H9 (cell line): ENCODE data around the gene LRP1. TPM values are rescaled to one million over a fixed set of nuclear protein-coding genes. Genes with fewer than 3 reads are reported as not detected.
A peak's percentile ranks its signal among the peaks of the same experiment; 100 is the strongest.

Experiments
- DNase-seq: peaks from one replicate; pipeline ENCODE4 v3.0.0-alpha.2; 2017
- H2AFZ ChIP-seq: one replicate; pipeline ENCODE4 v1.6.1; 2013; ENCODE audit warnings: mild to moderate bottlenecking, low read length, control low read depth, moderate library complexity
- H2AK5ac ChIP-seq: 2 replicates; pipeline ENCODE4 v1.6.1; 2013; ENCODE audit warnings: low read length, control low read depth, mixed read lengths; ENCODE audit not compliant: insufficient read length
- H2BK120ac ChIP-seq: one replicate; pipeline ENCODE4 v1.6.1; 2013; ENCODE audit warnings: low read depth, mild to moderate bottlenecking, low read length, control low read depth, inconsistent platforms; ENCODE audit not compliant: poor library complexity, severe bottlenecking
- H2BK12ac ChIP-seq: 2 replicates; pipeline ENCODE4 v1.6.1; 2013; ENCODE audit warnings: low read length, control low read depth, mixed read lengths, low read depth; ENCODE audit not compliant: insufficient read length
- H2BK15ac ChIP-seq: 2 replicates; pipeline ENCODE4 v1.6.1; 2013; ENCODE audit warnings: low read depth, low read length, control low read depth
- H2BK20ac ChIP-seq: one replicate; pipeline ENCODE4 v1.6.1; 2013; ENCODE audit warnings: low read depth, mild to moderate bottlenecking, low read length, control low read depth, inconsistent platforms; ENCODE audit not compliant: poor library complexity, severe bottlenecking
- H2BK5ac ChIP-seq: 2 replicates; pipeline ENCODE4 v1.6.1; 2013; ENCODE audit warnings: low read length, control low read depth, mixed read lengths; ENCODE audit not compliant: insufficient read length
- H3K14ac ChIP-seq: 2 replicates; pipeline ENCODE4 v1.6.1; 2013; ENCODE audit warnings: low read length, control low read depth; ENCODE audit not compliant: insufficient read depth
- H3K18ac ChIP-seq: 2 replicates; pipeline ENCODE4 v1.6.1; 2013; ENCODE audit warnings: low read depth, mild to moderate bottlenecking, mixed read lengths, low read length, control low read depth; ENCODE audit not compliant: insufficient read length
- H3K23ac ChIP-seq: 2 replicates; pipeline ENCODE4 v1.6.1; 2013; ENCODE audit warnings: low read length, control low read depth, mixed read lengths, low read depth; ENCODE audit not compliant: insufficient read length
- H3K23me2 ChIP-seq: 2 replicates; pipeline ENCODE4 v1.6.1; 2013; ENCODE audit warnings: low read depth, mild to moderate bottlenecking, mixed read lengths, low read length, control low read depth; ENCODE audit not compliant: insufficient read length, poor library complexity, severe bottlenecking
- H3K27ac ChIP-seq: 2 replicates; pipeline ENCODE4 v1.5.1; 2013; ENCODE audit warnings: low read length, control low read depth, mixed read lengths, low read depth; ENCODE audit not compliant: insufficient read length
- H3K27me3 ChIP-seq: 2 replicates; pipeline ENCODE4 v1.6.1; 2013; ENCODE audit warnings: low read length, control low read depth, inconsistent platforms; ENCODE audit not compliant: insufficient read depth
- H3K4ac ChIP-seq: 2 replicates; pipeline ENCODE4 v1.6.1; 2013; ENCODE audit warnings: low read depth, mild to moderate bottlenecking, control low read depth, inconsistent platforms, low read length, moderate library complexity
- H3K4me1 ChIP-seq: 2 replicates; pipeline ENCODE4 v1.6.1; 2013; ENCODE audit warnings: low read length, control low read depth, inconsistent platforms; ENCODE audit not compliant: insufficient read depth
- H3K4me2 ChIP-seq: 2 replicates; pipeline ENCODE4 v1.6.1; 2013; ENCODE audit warnings: low read length, control low read depth, mixed read lengths; ENCODE audit not compliant: insufficient read length, insufficient read depth
- H3K56ac ChIP-seq: 2 replicates; pipeline ENCODE4 v1.6.1; 2013; ENCODE audit warnings: low read depth, mild to moderate bottlenecking, mixed read lengths, low read length, control low read depth; ENCODE audit not compliant: insufficient read length
- H3K79me1 ChIP-seq: 2 replicates; pipeline ENCODE4 v1.6.1; 2013; ENCODE audit warnings: low read depth, mild to moderate bottlenecking, moderate library complexity, low read length, control low read depth, inconsistent platforms; ENCODE audit not compliant: insufficient read depth, poor library complexity, severe bottlenecking
- H3K79me2 ChIP-seq: 2 replicates; pipeline ENCODE4 v1.6.1; 2013; ENCODE audit warnings: low read length, control low read depth, inconsistent platforms; ENCODE audit not compliant: insufficient read depth
- H3K9ac ChIP-seq: 2 replicates; pipeline ENCODE4 v1.6.1; 2013; ENCODE audit warnings: low read length, control low read depth, mixed read lengths; ENCODE audit not compliant: insufficient read length; ENCODE audit errors: extremely low read depth
- H3K9me3 ChIP-seq: one replicate; pipeline ENCODE4 v1.6.1; 2013; ENCODE audit warnings: low read depth, low read length, inconsistent platforms; ENCODE audit not compliant: control insufficient read depth
- H3T11ph ChIP-seq: one replicate; pipeline ENCODE4 v1.6.1; 2013; ENCODE audit warnings: mild to moderate bottlenecking, low read length, control low read depth, inconsistent platforms
- H4K20me1 ChIP-seq: one replicate; pipeline ENCODE4 v1.6.1; 2013; ENCODE audit not compliant: control insufficient read depth, insufficient read length, insufficient read depth
- H4K5ac ChIP-seq: 2 replicates; pipeline ENCODE4 v1.6.1; 2013; ENCODE audit warnings: low read depth, mild to moderate bottlenecking, mixed read lengths, low read length, control low read depth; ENCODE audit not compliant: insufficient read length
- H4K8ac ChIP-seq: replicated peaks from 2 replicates; pipeline ENCODE4 v1.6.1; 2013; ENCODE audit warnings: low read length, control low read depth, mixed read lengths, low read depth; ENCODE audit not compliant: insufficient read length
- H4K91ac ChIP-seq: 2 replicates; pipeline ENCODE4 v1.6.1; 2013; ENCODE audit warnings: low read depth, mild to moderate bottlenecking, moderate library complexity, mixed read lengths, low read length, control low read depth; ENCODE audit not compliant: insufficient read length
- H3K27ac Mint-ChIP-seq, 3 experiments: 2 replicates in 2 of 3; 3 replicates in 1 of 3; pipeline ENCODE4 v1.8.0; 2020 to 2021; ENCODE audit warnings: mixed read lengths in 3 of 3, mild to moderate bottlenecking in 1 of 3, moderate library complexity in 1 of 3
- H3K27me3 Mint-ChIP-seq: 2 replicates; pipeline ENCODE4 v1.8.0; 2021; ENCODE audit warnings: low read depth, mild to moderate bottlenecking, moderate library complexity, mixed read lengths
- H3K36me3 Mint-ChIP-seq, 3 experiments: 2 replicates in 2 of 3; 3 replicates in 1 of 3; pipeline ENCODE4 v1.8.0; 2020 to 2021; ENCODE audit warnings: low read depth in 3 of 3, mixed read lengths in 3 of 3; ENCODE audit not compliant: insufficient read depth in 1 of 3
- H3K4me1 Mint-ChIP-seq, 2 experiments: 2 replicates each; pipeline ENCODE4 v1.8.0; 2020; ENCODE audit warnings: mixed read lengths in 2 of 2
- H3K4me3 Mint-ChIP-seq, 2 experiments: 2 replicates in 1 of 2; 3 replicates in 1 of 2; pipeline ENCODE4 v1.8.0; 2020 to 2021; ENCODE audit warnings: mild to moderate bottlenecking in 2 of 2, mixed read lengths in 2 of 2, moderate library complexity in 1 of 2
- H3K9me3 Mint-ChIP-seq, 2 experiments: 2 replicates in 1 of 2; 3 replicates in 1 of 2; pipeline ENCODE4 v1.8.0; 2020; ENCODE audit warnings: mild to moderate bottlenecking in 2 of 2, mixed read lengths in 2 of 2, moderate library complexity in 1 of 2
- CTCF ChIP-seq: fragments of 200-600 bp; sonication (generic); conservative IDR thresholded peaks from 3 replicates; pipeline ENCODE4 v1.8.0; 2021; ENCODE audit warnings: antibody characterized with exemption, mild to moderate bottlenecking
- WGBS: extraction: QIAGEN DNeasy Blood & Tissue Kit; methylation state at CpG from one replicate; pipeline ENCODE4 v1.1.7; 2013; ENCODE audit warnings: missing lambda C conversion rate, low lambda C conversion rate, mixed read lengths; ENCODE audit not compliant: insufficient read length; ENCODE audit errors: extremely low coverage; 5-methylcytosine and 5-hydroxymethylcytosine counted together
- total RNA-seq: library from RNA; stranded (reverse); gene quantifications from 2 replicates; pipeline ENCODE4 v1.2.1, GENCODE V29; 2021

The LRP1 gene
- total RNA-seq, 1 experiment from 2014 or later, result 115 TPM

DNA sequence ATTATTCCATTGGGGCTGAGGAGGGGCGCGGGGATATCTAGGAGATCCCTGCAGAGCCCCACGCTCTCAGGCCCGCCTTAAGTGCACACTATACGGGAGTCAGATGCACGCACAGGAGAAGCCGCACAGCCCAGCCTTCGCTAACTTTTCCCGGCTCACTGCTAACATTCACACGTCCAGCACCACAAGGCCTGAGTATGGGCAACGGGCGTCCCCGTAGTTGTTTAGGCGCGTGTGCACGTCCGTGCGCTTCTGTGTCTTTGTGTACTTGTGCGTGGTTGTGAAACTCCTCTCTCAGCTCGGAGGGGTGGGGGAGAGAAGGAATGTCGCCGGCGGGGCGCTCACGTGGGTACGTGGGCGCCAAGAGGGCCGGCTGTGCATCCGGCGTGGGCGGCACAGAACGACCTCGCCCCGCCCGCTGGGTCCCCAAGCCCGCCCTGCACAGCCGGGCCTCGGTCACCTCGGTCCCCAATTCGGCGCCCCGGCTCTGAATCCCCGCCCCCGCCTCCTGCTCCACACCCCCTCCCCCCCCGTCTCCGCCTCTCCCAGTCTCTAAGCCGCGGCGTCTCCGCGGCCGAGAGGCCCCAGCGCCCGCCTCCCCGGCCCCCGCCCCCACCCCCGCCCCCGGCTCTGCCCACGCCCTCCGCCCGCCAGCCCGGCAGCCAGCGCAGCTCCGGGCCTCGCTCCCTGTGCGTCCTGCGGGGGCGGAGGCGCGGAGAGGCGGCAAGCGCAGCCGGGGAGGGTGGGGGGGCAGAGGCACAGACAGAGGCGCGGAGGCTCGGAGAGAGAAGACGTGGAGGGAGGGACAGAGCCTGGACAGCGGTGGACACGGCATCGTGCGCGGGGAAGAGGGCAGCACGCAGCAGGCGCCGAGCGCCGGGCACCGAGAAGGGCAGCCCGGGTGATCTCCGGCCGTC is 39.7 kb upstream of the LRP1 start, which contains the start of gene NAB2:
Gene NAB2 (plus strand): TSS at position 761 of the 917 bp plus-strand sequence. CDS start 158 bp downstream, outside the sequence.
- H3K23me2 ChIP-seq, result peaks cover 9% of the 10 kb centered on the region
- H4K8ac ChIP-seq, result no peak within 1 kb of the TSS
- no peaks in the 10 kb centered on the region; the same call in 1 of the 2 replicates for H3K79me2 ChIP-seq
- no peaks in the 10 kb centered on the region for H3K27me3 ChIP-seq
- no peak within 1 kb of the TSS for H2BK120ac ChIP-seq
- peak within 1 kb of the TSS; percentile 7; the same call in 1 of the 2 replicates for H3K14ac ChIP-seq
- no peak within 1 kb of the TSS for H2BK5ac ChIP-seq
- H3K4me1 ChIP-seq, result no peaks in the 10 kb centered on the region; the same call in 1 of the 2 replicates
- no peaks in the 10 kb centered on the region for H3K9me3 ChIP-seq
- no peaks in the 10 kb centered on the region for H3K79me1 ChIP-seq
- no peak within 1 kb of the TSS for H3K4ac ChIP-seq
- no peaks in the 10 kb centered on the region; a peak in 1 of 5 replicates for H3K9me3 Mint-ChIP-seq
- no peak within 1 kb of the TSS for H4K91ac ChIP-seq
- no peak within 1 kb of the TSS for H2BK20ac ChIP-seq
- no peak within 1 kb of the TSS for H2AFZ ChIP-seq
- H3K4me2 ChIP-seq, result peak within 1 kb of the TSS; percentile 63
- no peak within 1 kb of the TSS for H2AK5ac ChIP-seq
- H4K5ac ChIP-seq, result no peak within 1 kb of the TSS
- no CpG with 5 or more reads among the region's 91 CpGs for WGBS
- no peaks in the 10 kb centered on the region for H3K27me3 Mint-ChIP-seq
- peak; percentile 97 for DNase-seq
- no peak for TF ChIP-seq CTCF
- no peak within 1 kb of the TSS for H3T11ph ChIP-seq
- peak within 1 kb of the TSS; percentile 8 for H3K18ac ChIP-seq
- H2BK15ac ChIP-seq, result no peak within 1 kb of the TSS
- no peak within 1 kb of the TSS for H2BK12ac ChIP-seq
- peaks cover 11 to 37% (median 30%) of the 10 kb centered on the region in 3 experiments for H3K36me3 Mint-ChIP-seq
- H3K27ac Mint-ChIP-seq, result peak within 1 kb of the TSS; percentile 97 to 100 (median 98)
- peak within 1 kb of the TSS; percentile 89 to 93 for H3K4me3 Mint-ChIP-seq
- H3K23ac ChIP-seq, result no peak within 1 kb of the TSS
- peak within 1 kb of the TSS; percentile 27 for H3K27ac ChIP-seq
- H3K9ac ChIP-seq, result peak within 1 kb of the TSS; percentile 42
- H3K4me1 Mint-ChIP-seq, result peaks cover 46 to 53% of the 10 kb centered on the region in 2 experiments
- no peaks in the 10 kb centered on the region for H4K20me1 ChIP-seq
- no peak within 1 kb of the TSS for H3K56ac ChIP-seq
